ENCODE results near the gene U2AF2. TPM values are rescaled to one million over a fixed set of nuclear protein-coding genes. Genes with fewer than 3 reads are reported as not detected.

U2AF2 gene
- total RNA-seq, 1 experiment from 2014 or later: 545 TPM

DNA sequence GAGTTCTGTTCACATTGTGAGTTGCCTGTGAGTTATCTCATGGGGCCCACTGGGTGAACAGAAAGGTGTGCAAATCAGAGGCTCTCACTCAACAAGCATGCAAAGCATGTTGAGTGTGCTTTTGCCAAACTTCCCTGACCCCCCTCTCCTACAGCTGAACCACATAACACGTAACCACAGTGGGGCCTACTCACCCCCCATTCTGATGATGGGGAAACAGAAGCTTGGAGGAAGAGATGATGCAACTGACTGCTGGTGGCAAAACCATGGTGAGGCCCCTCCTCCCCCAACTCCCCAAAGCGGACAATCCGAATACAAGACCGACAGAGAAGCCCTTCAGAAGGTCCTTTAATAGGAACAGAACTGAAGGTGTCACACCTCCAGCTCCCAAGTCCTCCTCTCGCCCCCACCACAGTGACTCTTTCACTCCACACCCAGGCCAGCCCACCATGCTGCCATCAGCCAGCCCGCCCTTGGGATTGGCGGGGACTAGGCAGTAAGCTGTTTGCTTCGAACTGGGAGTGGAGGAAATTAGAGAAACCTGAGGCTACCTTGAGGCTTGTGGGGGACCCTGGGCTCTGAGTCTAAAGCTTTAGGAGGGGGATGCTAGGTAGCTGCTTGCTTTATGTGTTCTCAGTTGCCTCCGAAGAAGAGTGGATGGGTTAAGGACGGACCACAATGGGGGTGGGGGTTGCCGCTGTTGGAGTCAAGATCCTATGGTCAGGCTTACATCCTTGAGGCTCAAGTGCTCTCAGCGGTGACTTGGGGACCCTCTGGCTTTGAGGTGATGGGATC, 34.2 kb upstream of the U2AF2 start:
- H3K9me3 ChIP-seq (ENCODE audit: control insufficient read depth, insufficient read depth, low read depth, low read length): no peaks in the 10 kb centered on the region
- H3K36me3 ChIP-seq (ENCODE audit: control insufficient read depth, insufficient read depth, low read length): no peaks in the 10 kb centered on the region
- intact Hi-C loops (cut with micrococcal nuclease; ENCODE audit: unreplicated experiment): no loop called here
- TF ChIP-seq, protein P1, sequence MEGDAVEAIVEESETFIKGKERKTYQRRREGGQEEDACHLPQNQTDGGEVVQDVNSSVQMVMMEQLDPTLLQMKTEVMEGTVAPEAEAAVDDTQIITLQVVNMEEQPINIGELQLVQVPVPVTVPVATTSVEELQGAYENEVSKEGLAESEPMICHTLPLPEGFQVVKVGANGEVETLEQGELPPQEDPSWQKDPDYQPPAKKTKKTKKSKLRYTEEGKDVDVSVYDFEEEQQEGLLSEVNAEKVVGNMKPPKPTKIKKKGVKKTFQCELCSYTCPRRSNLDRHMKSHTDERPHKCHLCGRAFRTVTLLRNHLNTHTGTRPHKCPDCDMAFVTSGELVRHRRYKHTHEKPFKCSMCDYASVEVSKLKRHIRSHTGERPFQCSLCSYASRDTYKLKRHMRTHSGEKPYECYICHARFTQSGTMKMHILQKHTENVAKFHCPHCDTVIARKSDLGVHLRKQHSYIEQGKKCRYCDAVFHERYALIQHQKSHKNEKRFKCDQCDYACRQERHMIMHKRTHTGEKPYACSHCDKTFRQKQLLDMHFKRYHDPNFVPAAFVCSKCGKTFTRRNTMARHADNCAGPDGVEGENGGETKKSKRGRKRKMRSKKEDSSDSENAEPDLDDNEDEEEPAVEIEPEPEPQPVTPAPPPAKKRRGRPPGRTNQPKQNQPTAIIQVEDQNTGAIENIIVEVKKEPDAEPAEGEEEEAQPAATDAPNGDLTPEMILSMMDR (IDR thresholded peaks at IDR 0.05): no peak
- TF ChIP-seq POLR2AphosphoS5 (IDR thresholded peaks at IDR 0.05; ENCODE audit: low read depth, low read length): no peak
- TF ChIP-seq, protein P2, sequence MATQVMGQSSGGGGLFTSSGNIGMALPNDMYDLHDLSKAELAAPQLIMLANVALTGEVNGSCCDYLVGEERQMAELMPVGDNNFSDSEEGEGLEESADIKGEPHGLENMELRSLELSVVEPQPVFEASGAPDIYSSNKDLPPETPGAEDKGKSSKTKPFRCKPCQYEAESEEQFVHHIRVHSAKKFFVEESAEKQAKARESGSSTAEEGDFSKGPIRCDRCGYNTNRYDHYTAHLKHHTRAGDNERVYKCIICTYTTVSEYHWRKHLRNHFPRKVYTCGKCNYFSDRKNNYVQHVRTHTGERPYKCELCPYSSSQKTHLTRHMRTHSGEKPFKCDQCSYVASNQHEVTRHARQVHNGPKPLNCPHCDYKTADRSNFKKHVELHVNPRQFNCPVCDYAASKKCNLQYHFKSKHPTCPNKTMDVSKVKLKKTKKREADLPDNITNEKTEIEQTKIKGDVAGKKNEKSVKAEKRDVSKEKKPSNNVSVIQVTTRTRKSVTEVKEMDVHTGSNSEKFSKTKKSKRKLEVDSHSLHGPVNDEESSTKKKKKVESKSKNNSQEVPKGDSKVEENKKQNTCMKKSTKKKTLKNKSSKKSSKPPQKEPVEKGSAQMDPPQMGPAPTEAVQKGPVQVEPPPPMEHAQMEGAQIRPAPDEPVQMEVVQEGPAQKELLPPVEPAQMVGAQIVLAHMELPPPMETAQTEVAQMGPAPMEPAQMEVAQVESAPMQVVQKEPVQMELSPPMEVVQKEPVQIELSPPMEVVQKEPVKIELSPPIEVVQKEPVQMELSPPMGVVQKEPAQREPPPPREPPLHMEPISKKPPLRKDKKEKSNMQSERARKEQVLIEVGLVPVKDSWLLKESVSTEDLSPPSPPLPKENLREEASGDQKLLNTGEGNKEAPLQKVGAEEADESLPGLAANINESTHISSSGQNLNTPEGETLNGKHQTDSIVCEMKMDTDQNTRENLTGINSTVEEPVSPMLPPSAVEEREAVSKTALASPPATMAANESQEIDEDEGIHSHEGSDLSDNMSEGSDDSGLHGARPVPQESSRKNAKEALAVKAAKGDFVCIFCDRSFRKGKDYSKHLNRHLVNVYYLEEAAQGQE (IDR thresholded peaks at IDR 0.05; ENCODE audit: insufficient read depth in 1 of 2, low read depth in 2 of 2, low read length in 1 of 2): no peak
- no peak for TF ChIP-seq TCF7L2 (IDR thresholded peaks at IDR 0.05; ENCODE audit: low read depth, low read length)
- TF ChIP-seq SIN3A (IDR thresholded peaks at IDR 0.05; ENCODE audit: borderline replicate concordance, insufficient read depth, low read depth, low read length): no peak
- POLR2A ChIA-PET: no interaction called here
- H3K4me3 ChIP-seq (ENCODE audit: low read depth in 2 of 2, low read length in 2 of 2): no peak overlapping the region
- no peaks in the 10 kb centered on the region for H3K27me3 ChIP-seq (ENCODE audit: control insufficient read depth, insufficient read depth, low read length)
- no peak for DNase-seq (ENCODE audit: low read depth, low spot score)
- in situ Hi-C loops (cut with HindIII; ENCODE audit: low pct_unique_long_range_greater_than_20kb, low sequenced_read_pairs): no loop called here
- H3K4me1 ChIP-seq (ENCODE audit: control insufficient read depth, insufficient read depth, low read length): 0 out of 2 replicates have a peak, but pooled peaks cover 3% of the 10 kb centered on the region
- no peak for ATAC-seq
- H3K27ac ChIP-seq (ENCODE audit: low read length): no peak overlapping the region
- BruUV-seq (replicated peaks): no TSS peak
- CTCF ChIA-PET: no interaction called here

- Histone ChIP-seq H3K4me3 (ENCODE audit: low read depth in 2 of 2, low read length in 2 of 2) (no peak overlapping the region), H3K36me3 (ENCODE audit: control insufficient read depth, insufficient read depth, low read length) (no peaks in the 10 kb centered on the region), H3K4me1 (ENCODE audit: control insufficient read depth, insufficient read depth, low read length) (0 out of 2 replicates have a peak, but pooled peaks cover 3% of the 10 kb centered on the region), H3K27ac (ENCODE audit: low read length) (no peak overlapping the region), H3K27me3 (ENCODE audit: control insufficient read depth, insufficient read depth, low read length) (no peaks in the 10 kb centered on the region), H3K9me3 (ENCODE audit: control insufficient read depth, insufficient read depth, low read depth, low read length) (no peaks in the 10 kb centered on the region)
- in situ Hi-C loops (cut with HindIII; ENCODE audit: low pct_unique_long_range_greater_than_20kb, low sequenced_read_pairs) (no loop called here), intact Hi-C loops (cut with micrococcal nuclease; ENCODE audit: unreplicated experiment) (no loop called here)
- DNase-seq (ENCODE audit: low read depth, low spot score): no peak
- POLR2A ChIA-PET: no interaction called here
- TSS peak; percentile 65 for BruUV-seq (replicated peaks)
- TF ChIP-seq SIN3A (IDR thresholded peaks at IDR 0.05; ENCODE audit: borderline replicate concordance, insufficient read depth, low read depth, low read length) (no peak), TCF7L2 (IDR thresholded peaks at IDR 0.05; ENCODE audit: low read depth, low read length) (no peak), POLR2AphosphoS5 (IDR thresholded peaks at IDR 0.05; ENCODE audit: low read depth, low read length) (no peak)
- TF ChIP-seq, protein P2 (IDR thresholded peaks at IDR 0.05; ENCODE audit: insufficient read depth in 1 of 2, low read depth in 2 of 2, low read length in 1 of 2): no peak
- TF ChIP-seq, protein P1 (IDR thresholded peaks at IDR 0.05): no peak
- ATAC-seq: no peak
- CTCF ChIA-PET: no interaction called here
Observed at GRCh38 chr19:55621205-55621672, 33.6 kb upstream of the U2AF2 start.
